MG63 (cell line): ENCODE results near the gene PCNT. TPM values are rescaled to one million over a fixed set of nuclear protein-coding genes. Genes with fewer than 3 reads are reported as not detected.
A peak's percentile ranks its signal among the peaks of the same experiment; 100 is the strongest.
"Not testable (repeated sequence)": the region's sequence is repeated elsewhere in the genome, so short reads cannot be mapped to it uniquely, and the experiment has no call there.

Source experiments
- DNase-seq: peaks from one replicate; pipeline ENCODE4 v3.0.0-alpha.2; 2020
- H3K27me3 ChIP-seq: fragments of 250-450 bp; sonication (Bioruptor Pico); 2 replicates; pipeline ENCODE4 v1.5.1; 2020; ENCODE audit warnings: mild to moderate bottlenecking, moderate library complexity
- H3K36me3 ChIP-seq: fragments of 250-450 bp; sonication (Bioruptor Pico); 2 replicates; pipeline ENCODE4 v1.5.1; 2020; ENCODE audit warnings: mild to moderate bottlenecking, moderate library complexity
- H3K4me3 ChIP-seq: fragments of 250-450 bp; sonication (Bioruptor Pico); 2 replicates; pipeline ENCODE4 v1.5.1; 2020; ENCODE audit warnings: mild to moderate bottlenecking, moderate library complexity
- H3K9me3 ChIP-seq: fragments of 250-450 bp; sonication (Bioruptor Pico); 2 replicates; pipeline ENCODE4 v1.5.1; 2020; ENCODE audit warnings: mild to moderate bottlenecking, moderate library complexity
- total RNA-seq: library from RNA; depleted of rRNA; stranded (reverse); fragments of >200 nt; shearing (Covaris generic); gene quantifications from 2 replicates; pipeline ENCODE4 v1.2.3, GENCODE V29; 2014; ENCODE audit warnings: low replicate concordance

Gene PCNT
- total RNA-seq, 1 experiment from 2014 or later, result 51.7 TPM

DNA sequence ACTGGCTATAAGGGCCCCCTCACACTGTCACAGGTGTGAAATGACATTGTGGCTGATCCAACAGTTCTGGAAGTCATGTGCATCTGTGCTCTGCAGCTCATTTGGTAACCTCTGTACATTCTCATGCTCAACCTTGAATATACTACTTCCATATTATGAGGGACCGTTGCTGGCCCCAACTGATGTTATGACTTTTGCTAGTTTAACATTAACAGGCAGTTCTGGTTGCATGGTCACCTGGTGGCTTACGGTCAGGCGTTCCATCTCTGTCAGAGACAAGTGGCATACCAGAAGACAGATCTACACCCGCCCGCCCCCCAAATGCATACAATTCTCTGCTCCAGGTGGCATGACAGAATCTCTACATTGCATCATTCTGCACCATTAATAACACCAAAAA, 128.8 kb downstream of the PCNT start:
- Histone ChIP-seq H3K4me3 (no peak overlapping the region), H3K36me3 (peaks cover 29% of the 10 kb centered on the region), H3K27me3 (no peaks in the 10 kb centered on the region), H3K9me3 (peaks cover 11% of the 10 kb centered on the region; the same call in 1 of the 2 replicates)
- DNase-seq, result no peak

DNA sequence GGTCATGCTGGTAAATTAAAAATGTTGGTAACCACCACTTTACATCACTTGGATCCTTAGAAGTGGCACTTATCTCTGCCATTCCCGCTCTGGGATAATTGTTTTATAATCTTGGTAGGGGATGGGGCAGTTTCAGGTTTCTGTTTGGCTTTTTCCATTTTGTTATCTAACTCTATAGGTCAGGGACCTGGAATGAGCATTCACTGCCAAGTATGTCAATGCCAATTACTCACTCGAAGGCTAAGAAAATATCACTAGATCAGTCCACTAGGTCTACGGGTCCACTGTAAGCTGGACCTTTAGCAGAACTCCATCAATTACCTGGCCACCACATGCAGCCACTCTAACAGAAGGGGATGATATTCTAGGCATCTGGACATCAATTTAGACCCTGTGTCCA, 130.2 kb downstream of the PCNT start:
- DNase-seq, result no peak

DNA sequence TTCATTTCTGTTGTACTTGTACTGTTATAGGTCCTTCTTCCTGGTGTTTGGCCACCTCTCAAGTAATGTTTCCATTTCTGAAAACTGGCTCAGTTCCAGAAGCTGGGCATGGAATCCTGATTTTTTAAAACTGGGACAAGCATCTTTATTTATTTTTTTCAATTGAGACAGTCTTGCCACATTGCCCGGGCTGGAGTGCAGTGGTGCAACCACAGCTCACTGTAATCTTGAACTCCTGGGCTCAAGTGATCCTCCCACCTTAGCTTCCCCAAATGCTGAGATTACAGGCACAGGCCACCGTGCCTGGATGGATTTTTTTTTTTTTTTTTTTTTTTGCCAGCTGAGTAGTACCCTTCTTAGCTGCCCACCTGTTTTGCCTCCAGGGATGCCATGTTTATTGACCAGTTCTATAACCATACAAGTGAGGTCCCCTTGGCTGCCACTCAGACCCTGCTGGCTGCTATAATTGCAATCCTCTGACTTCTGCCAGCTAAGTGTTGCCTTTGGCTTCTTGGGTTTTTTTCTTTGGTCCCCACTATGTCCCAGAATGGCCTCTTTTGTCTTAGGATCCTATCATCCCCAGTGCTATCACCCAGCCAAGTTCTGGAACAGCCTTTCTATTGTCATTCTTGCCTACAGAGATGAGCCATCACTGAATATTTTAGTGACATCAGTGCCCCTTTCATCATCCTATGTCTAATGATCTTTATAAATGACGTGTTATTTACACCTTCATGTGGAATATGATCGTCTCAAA, 130.9 kb downstream of the PCNT start:
- no peak for DNase-seq
- Histone ChIP-seq H3K9me3 (no peaks in the 10 kb centered on the region), H3K27me3 (no peaks in the 10 kb centered on the region), H3K36me3 (peaks cover 11% of the 10 kb centered on the region; the same call in 1 of the 2 replicates), H3K4me3 (no peak overlapping the region)

More for the DNA sequence above, 130.2 kb downstream of the PCNT start:
- Histone ChIP-seq H3K36me3 (peaks cover 17% of the 10 kb centered on the region), H3K4me3 (no peak overlapping the region), H3K27me3 (no peaks in the 10 kb centered on the region), H3K9me3 (peaks cover 2% of the 10 kb centered on the region; the same call in 1 of the 2 replicates)

DNA sequence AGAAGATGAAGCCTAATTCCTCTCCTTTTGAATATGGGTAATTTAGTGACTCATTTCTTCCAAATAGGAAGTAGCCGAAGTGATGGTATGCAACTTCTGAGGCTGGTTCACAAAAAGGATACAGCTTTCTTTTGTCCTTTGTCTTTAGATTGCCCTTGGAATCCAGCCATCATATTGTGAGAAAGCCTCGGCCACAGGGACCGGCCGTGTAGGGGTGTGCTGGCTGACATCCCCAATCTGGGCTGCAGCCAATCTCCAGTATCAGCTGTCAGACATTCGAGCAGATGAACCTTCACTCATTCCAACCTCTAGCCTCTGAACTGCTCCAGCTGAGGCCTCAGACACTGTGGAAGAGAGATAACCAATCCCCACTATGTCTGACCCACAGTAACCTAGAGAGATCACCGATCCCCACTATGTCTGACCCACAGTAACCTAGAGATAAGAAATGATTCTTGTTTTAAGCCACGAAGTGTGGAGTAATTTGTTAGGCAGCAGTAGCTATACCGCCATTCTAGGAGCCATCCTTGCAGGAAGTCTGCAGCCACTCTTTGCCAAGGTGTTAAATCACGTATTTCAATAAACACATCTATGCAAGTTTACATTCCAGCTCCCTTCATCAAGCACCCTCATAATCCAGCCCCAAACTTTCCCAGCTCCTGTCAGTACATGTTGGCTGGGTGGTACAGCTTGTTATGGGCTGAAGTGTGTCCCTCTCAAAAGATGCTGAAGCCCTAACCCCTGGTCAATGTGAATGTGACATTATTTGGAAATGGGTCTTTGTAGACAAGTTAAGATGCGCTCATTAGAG, 131.8 kb downstream of the PCNT start:
- no peaks in the 10 kb centered on the region for H3K9me3 ChIP-seq
- H3K36me3 ChIP-seq, result peaks cover 7% of the 10 kb centered on the region; the same call in 1 of the 2 replicates
- DNase-seq, result peak; percentile 27
- no peak overlapping the region for H3K4me3 ChIP-seq
- no peaks in the 10 kb centered on the region for H3K27me3 ChIP-seq

DNA sequence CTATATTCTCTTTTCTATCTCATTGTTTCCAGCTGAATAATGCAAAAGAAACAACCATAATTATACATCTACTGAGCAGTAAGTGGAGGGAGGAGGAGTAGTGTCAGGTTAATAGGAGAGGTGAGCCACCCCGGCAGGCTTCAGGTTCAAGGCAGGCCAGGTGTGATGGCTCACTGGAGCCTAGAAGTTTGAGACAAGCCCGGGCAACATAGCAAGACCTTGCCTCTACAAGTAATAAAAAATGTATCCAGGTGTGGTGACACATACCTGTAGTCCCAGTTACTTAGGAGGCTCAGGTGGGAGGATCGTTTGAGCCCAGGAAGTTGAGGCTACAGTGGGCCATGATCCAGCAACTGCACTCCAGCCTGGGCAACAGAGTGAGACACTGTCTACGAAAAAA, 132.8 kb downstream of the PCNT start:
- peaks cover 6% of the 10 kb centered on the region; the same call in 1 of the 2 replicates for H3K36me3 ChIP-seq
- H3K9me3 ChIP-seq, result no peaks in the 10 kb centered on the region
- no peaks in the 10 kb centered on the region for H3K27me3 ChIP-seq
- no peak overlapping the region for H3K4me3 ChIP-seq
- no peak for DNase-seq

DNA sequence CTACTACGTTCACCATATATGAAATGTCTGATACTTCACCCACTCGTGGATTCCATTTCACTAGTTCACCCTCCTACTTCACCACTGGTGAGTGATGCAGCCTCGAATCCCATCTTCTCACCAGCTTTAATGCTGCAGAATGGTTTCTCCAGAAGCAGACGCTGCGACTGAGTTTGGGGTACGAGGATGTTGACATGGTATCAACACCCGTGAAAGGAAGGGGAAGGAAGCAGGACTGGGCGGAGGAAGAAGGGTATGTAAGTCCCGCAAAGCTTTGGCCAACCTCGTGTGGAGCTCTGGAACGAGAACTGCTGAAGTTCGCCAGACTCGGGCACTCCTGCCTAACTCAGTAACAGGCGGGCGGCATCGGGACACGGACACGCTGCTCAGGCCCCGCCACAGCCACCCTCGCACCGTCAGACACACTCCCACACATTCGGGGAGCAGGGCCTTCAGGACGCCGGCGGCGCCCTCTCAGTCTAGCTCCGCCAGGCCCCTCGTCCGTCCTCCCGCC, 133.9 kb downstream of the PCNT start:
- peak overlapping the region; percentile 83 for H3K4me3 ChIP-seq
- H3K9me3 ChIP-seq, result no peaks in the 10 kb centered on the region
- peak; percentile 56 for DNase-seq
- H3K27me3 ChIP-seq, result no peaks in the 10 kb centered on the region
- H3K36me3 ChIP-seq, result peaks cover 12% of the 10 kb centered on the region

DNA sequence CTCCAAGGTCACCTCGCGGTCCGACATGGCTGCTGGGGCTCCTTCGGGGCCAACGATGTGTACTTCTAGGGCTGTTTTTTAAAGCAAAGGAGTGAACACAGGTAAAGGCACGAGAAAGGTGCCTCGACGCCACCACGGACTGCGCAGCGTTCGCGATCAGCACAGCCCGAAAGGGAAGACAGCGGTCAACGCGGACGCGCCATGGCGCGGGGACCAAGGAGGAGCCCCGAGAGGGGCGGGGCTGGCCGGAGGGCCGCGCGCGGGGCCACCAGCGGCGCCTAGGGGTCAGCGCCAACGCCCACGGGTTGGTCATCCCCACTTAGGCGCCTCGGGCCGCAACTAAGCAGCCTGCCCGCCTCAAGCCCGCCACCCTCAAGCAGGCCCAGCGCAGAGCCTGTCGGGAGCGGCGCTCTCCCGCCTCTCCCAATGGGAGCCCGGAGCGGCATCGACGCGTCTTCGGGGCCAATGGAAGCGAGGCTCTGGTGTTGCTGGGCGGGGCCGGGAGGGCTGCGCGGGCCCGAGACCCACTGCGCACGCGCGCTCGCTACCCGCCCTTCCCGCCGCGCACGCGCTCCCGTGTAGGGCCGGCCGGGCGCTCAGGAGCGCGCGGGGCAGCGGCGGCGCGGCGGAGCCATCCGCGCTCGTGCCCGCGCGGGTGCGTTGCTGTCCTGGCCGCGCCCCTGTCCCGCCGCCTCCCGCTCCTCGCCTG, 134.5 kb downstream of the PCNT start, which contains the start of gene DIP2A:
Gene DIP2A (plus strand): TSS at position 577 of the 709 bp plus-strand sequence. CDS start 241 bp downstream, outside the sequence.
- Histone ChIP-seq H3K4me3 (peak within 1 kb of the TSS; percentile 83), H3K27me3 (no peaks in the 10 kb centered on the region), H3K36me3 (peaks cover 19% of the 10 kb centered on the region), H3K9me3 (no peaks in the 10 kb centered on the region)
- peak; percentile 99 for DNase-seq

DNA sequence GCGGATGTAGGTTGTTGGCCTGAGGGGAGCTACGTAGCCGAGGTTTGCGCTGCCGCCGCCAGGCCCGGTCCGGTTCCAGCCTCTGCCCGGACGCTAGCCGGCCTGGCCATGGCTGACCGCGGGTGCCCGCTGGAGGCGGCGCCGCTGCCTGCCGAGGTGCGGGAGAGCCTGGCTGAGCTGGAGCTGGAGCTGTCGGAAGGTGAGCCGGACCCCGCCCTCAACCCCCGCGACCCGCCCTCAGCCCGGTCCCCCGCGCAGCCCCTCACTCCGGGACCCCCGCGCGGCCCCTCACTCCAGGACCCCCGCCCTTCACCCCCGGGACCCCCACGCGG, 135.0 kb downstream of the PCNT start:
- no peaks in the 10 kb centered on the region for H3K9me3 ChIP-seq
- peak overlapping the region; percentile 83 for H3K4me3 ChIP-seq
- H3K36me3 ChIP-seq, result peaks cover 22% of the 10 kb centered on the region
- no peaks in the 10 kb centered on the region for H3K27me3 ChIP-seq
- DNase-seq, result no peak

DNA sequence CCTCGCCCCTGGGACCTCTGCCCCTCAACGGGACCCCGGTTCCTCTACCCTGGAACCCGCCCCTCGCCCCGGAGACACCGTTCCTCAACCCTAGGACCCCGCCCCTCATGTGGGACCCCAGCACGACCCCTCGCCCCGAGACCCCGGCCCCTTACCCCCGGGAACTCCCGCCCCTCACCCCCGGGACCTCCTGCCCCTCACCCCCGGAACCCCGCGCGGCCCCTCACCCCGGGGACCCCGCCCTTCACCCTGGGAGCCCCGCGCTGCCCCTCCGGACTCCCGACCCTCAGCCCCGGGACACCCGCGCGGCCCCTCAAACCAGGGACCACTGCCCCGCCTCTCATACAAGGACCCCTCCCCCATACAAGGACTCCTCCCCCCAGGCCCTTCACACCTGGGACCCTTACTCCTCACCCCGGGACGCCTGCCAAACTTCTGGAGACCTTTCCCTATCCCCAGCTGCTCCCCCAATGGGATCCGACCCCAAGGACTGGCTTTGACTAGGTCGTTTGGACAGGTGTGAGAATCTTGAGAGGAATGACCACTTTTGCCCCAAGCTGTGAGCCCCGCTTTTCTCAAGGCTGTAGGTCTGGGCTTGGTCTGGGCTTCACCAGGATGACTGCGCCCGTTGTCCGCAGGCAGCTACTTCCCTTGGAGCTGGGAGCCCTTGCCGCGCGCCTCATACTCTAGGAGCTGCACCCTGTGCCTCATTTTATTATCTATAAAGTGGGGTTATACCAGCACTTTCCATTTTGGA, 135.6 kb downstream of the PCNT start:
- Histone ChIP-seq H3K36me3 (peaks cover 24% of the 10 kb centered on the region), H3K9me3 (no peaks in the 10 kb centered on the region), H3K4me3 (peak overlapping the region; percentile 83), H3K27me3 (no peaks in the 10 kb centered on the region)
- DNase-seq, result peak; percentile 47

DNA sequence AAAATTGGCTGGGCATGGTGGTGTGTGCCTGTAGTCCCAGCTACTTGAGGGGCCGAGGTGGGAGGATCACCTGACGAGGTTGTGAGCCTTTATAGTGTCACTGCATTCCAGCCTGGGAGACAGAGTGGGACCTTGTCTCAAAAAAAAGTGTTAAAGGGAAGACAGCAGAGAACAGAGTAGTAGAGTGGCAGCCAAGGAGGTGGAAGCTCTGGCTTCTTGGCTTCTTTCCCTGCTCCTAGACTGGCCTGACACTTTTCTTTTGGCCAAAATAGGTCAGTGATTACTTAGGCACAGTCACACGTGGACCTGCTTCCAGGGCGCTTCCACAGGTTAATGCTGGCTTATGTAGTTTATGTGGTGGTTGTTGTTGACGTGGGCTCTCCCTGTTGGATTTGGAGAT, 138.0 kb downstream of the PCNT start:
- H3K27me3 ChIP-seq, result no peaks in the 10 kb centered on the region
- DNase-seq, result no peak
- H3K4me3 ChIP-seq, result no peak overlapping the region
- peaks cover 21% of the 10 kb centered on the region for H3K36me3 ChIP-seq
- H3K9me3 ChIP-seq, result no peaks in the 10 kb centered on the region

DNA sequence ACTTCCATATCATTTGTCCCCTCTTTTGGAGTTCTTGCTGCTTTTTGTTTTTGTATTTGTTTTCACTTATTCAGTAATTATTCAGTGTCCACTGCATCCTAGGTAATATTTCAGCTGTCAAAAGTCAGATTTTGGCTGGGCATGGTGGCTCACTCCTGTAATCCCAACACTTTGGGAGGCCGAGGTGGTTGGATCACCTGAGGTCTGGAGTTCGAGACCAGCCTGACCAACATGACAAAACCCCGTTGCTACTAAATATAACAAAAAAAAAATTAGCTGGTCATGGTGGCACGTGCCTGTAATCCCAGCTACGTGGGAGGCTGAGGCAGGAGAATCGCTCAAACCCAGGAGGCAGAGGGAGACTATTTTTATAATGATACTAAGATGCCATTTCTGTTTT, 141.2 kb downstream of the PCNT start:
- not testable (repeated sequence) for H3K27me3 ChIP-seq, H3K4me3 ChIP-seq, DNase-seq, H3K9me3 ChIP-seq
- peaks cover 29% of the 10 kb centered on the region for H3K36me3 ChIP-seq

DNA sequence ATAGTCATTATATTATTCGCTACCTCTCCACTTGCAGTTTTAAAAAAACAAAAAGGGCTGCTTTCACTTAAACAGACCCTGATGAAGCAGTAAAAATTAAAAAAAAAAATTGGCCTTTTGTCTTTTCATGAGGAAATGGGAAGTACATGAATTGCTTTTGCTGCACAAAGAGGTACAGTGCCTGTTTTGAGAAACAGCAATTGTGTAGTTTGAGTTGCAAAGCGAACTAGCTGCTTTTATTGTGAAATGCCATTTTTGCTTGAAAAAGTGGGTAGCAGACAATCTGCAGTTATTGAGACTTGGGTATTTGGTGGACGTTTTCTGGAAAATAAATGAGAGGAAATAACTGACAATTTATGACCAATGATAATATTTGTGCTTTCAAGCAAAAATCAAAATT, 141.7 kb downstream of the PCNT start:
- DNase-seq, result no peak
- Histone ChIP-seq H3K36me3 (peaks cover 29% of the 10 kb centered on the region), H3K4me3 (no peak overlapping the region), H3K27me3 (no peaks in the 10 kb centered on the region), H3K9me3 (no peaks in the 10 kb centered on the region)

DNA sequence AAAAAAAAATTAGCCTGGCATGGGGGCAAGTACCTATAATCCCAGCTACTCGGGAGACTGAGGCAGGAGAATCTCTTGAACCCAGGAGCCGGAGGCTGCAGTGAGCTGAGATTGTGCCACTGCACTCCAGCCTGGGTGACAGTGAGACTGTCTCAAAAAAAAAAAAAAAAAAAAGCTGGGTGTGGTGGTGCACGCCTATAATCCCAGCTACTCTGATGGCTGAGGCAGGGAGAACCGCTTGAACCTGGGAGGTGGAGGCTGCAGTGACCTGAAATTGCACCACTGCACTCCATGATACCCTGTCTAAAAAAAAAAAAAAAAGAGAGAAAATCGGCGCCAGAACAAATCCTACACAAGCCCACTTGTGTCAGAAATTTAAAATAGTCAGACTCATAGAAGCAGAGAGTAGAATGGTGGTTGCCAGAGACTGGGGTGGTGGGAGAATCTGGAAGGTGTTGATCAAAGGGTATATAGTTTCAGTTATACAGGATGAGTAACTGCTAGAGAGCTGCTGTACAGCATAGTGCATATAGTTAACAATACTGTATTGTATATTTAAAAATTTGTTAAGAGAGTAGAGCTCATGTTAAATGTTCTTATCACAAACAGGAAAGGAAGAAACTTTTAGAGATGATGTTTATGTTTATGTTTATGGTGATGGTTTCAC, 144.3 kb downstream of the PCNT start:
- Histone ChIP-seq H3K27me3 (no peaks in the 10 kb centered on the region), H3K4me3 (no peak overlapping the region), H3K36me3 (peaks cover 23% of the 10 kb centered on the region), H3K9me3 (no peaks in the 10 kb centered on the region)
- DNase-seq, result no peak

DNA sequence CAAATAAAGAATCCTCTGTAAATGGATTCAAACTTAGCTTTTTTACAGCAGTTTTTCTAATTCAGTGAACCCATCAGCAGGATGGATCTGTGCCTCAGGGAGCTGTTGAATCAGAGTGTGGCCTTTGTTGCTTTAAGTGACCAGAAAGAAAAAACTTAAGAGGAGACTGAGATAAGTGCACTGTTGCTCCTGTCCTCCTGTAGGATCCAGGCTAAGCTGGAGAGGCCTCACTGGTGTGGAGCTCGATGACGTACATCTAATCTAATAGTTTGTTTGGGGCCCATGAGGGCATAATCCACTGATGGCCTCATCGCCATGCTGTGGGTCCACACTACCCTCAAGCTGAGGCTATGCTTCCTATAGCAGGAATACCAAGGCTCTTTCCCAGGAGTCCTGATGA, 145.3 kb downstream of the PCNT start:
- Histone ChIP-seq H3K36me3 (peaks cover 20% of the 10 kb centered on the region), H3K9me3 (no peaks in the 10 kb centered on the region), H3K4me3 (no peak overlapping the region), H3K27me3 (no peaks in the 10 kb centered on the region)
- no peak for DNase-seq

DNA sequence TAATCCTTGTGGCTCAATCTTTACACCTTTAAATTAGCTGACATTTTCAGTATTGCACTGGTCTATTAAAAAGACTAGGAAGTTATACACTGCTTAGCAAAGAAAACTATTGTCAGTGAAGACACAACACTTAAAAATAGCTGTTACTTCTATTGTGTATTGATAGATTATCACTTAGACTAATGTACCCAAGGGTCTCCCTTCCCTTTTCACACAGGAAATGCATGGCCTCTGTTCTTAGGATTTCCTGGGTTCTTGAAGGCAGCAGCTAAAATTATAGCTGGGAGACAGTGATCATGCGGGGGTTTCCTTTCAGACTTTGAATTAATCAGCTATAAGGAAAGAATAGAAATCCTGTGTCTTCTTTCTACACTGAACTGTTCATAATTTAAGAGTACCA, 147.6 kb downstream of the PCNT start:
- H3K4me3 ChIP-seq, result no peak overlapping the region
- peaks cover 16% of the 10 kb centered on the region; the same call in 1 of the 2 replicates for H3K36me3 ChIP-seq
- no peaks in the 10 kb centered on the region for H3K9me3 ChIP-seq
- no peak for DNase-seq
- H3K27me3 ChIP-seq, result no peaks in the 10 kb centered on the region

DNA sequence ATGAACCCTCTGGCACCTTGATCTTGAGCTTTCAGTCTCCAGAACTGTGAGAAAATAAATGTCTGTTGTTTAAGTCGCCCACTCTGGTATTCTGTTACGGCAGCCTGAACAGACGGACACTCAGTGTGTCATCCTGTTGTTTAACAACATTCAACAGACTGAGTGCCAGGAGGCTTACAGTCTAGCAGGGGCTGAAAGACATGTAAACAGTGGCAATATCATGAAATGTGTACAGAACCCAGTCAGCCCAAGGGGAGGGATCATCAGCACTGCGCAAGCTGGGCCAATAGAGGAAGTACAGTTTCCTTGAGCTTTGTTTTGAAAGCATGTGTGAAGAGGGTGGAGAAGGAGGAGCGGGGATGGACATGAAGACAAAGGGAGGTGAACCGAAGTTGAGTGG, 148.3 kb downstream of the PCNT start:
- no peak for DNase-seq
- Histone ChIP-seq H3K4me3 (no peak overlapping the region), H3K27me3 (no peaks in the 10 kb centered on the region), H3K9me3 (no peaks in the 10 kb centered on the region), H3K36me3 (peaks cover 21% of the 10 kb centered on the region)
